ENCODE results near the gene IDH3A.

Gene IDH3A

DNA sequence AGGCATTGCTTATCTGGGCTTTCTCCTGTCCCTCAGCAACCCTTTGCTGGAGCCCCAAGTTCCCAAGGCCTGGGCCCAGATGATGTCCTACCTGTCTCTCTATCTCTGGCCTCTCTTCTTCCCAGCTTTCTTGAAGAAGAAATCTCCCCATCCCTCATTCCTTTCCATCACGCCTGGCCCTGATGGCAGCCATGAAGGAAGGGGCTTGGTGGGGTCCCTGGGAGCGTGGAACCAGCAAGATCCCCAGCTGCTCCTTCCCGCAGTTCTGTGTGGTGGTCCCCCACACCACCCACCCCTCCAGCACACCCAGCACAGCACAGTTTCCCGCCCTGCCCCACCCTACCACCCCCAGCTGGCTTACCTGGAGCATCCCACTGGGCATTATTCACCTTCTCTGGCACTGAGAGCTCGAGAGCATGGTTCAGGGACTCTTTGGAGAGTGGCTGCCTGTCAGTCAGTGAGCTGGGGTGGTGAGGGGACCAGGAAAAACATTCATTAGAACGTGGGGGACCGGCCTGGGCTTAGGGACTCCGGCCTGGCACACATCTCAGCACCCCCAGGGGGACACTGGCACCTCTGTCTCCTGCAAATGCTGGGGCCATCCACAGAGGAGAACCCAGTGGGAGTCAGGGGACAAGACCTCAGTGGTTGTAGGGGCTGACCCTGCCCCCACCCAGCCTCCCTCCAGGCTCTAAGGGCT, 58.6 kb downstream of the IDH3A start:
- Mint-ChIP-seq H3K27me3 (ENCODE audit: low read depth) (peaks cover 11% of the 10 kb centered on the region), H3K4me3 (no peak overlapping the region), H3K36me3 (ENCODE audit: low read depth) (no peaks in the 10 kb centered on the region), H3K4me1 (peaks cover 47% of the 10 kb centered on the region), H3K27ac (peak overlapping the region in 1 of 3 experiments; percentile 57), H3K9me3 (no peaks in the 10 kb centered on the region)
- TF ChIP-seq, protein P1, sequence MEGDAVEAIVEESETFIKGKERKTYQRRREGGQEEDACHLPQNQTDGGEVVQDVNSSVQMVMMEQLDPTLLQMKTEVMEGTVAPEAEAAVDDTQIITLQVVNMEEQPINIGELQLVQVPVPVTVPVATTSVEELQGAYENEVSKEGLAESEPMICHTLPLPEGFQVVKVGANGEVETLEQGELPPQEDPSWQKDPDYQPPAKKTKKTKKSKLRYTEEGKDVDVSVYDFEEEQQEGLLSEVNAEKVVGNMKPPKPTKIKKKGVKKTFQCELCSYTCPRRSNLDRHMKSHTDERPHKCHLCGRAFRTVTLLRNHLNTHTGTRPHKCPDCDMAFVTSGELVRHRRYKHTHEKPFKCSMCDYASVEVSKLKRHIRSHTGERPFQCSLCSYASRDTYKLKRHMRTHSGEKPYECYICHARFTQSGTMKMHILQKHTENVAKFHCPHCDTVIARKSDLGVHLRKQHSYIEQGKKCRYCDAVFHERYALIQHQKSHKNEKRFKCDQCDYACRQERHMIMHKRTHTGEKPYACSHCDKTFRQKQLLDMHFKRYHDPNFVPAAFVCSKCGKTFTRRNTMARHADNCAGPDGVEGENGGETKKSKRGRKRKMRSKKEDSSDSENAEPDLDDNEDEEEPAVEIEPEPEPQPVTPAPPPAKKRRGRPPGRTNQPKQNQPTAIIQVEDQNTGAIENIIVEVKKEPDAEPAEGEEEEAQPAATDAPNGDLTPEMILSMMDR (IDR thresholded peaks at IDR 0.05; ENCODE audit: unreplicated experiment in 3 of 3): no peak

GRCh38 chr15:78208341-78208844, 59.2 kb downstream of the IDH3A start:
- no peak overlapping the region for H3K27ac Mint-ChIP-seq
- H3K4me1 Mint-ChIP-seq: peaks cover 44% of the 10 kb centered on the region
- H3K27me3 Mint-ChIP-seq (ENCODE audit: low read depth): peaks cover 13% of the 10 kb centered on the region
- no peaks in the 10 kb centered on the region for H3K36me3 Mint-ChIP-seq (ENCODE audit: low read depth)
- no peak overlapping the region for H3K4me3 Mint-ChIP-seq
- H3K9me3 Mint-ChIP-seq: no peaks in the 10 kb centered on the region
- TF ChIP-seq, protein P1 (IDR thresholded peaks at IDR 0.05; ENCODE audit: unreplicated experiment in 3 of 3): no peak

GRCh38 chr15:78208887-78209645, 59.9 kb downstream of the IDH3A start:
- Mint-ChIP-seq H3K4me1 (peaks cover 37% of the 10 kb centered on the region), H3K27me3 (ENCODE audit: low read depth) (peaks cover 17% of the 10 kb centered on the region), H3K36me3 (ENCODE audit: low read depth) (no peaks in the 10 kb centered on the region), H3K4me3 (no peak overlapping the region), H3K9me3 (no peaks in the 10 kb centered on the region), H3K27ac (no peak overlapping the region)
- TF ChIP-seq, protein P1 (IDR thresholded peaks at IDR 0.05; ENCODE audit: unreplicated experiment in 3 of 3): no peak

DNA sequence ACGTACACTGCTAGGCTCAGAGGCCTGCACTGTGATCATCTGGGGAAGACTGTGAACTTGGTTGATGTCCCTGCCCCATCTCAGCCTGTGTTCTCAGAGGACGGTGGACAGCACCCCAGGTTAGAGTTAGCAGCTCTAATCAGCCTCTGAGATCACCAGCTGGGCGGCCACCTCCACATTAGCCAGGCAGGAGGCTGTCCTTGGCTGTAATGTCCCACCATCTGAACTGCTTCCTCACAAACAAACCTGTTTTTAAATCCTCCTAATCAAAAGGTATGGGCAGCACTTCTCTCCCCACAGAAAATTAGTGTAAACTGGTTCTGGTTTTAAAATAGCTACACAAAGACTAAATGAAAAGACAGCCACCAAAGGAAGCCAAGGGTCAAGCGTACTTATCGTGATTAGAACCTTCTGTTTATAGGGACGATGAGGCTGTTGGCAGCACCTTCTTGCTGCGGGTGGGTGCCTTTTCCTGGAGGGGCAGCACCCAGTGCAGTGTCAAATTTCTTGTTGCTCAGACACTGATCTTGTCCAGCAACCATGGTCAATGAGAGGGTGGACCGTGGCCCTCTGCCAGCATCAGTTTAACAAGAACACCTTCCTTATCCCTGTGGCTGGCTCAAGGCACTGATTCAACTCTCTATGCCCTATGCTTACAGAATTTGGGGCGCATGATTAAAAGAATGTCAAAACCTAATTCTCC, 60.6 kb downstream of the IDH3A start:
- Mint-ChIP-seq H3K36me3 (ENCODE audit: low read depth) (no peaks in the 10 kb centered on the region), H3K4me3 (no peak overlapping the region), H3K9me3 (no peaks in the 10 kb centered on the region), H3K27ac (no peak overlapping the region), H3K27me3 (ENCODE audit: low read depth) (peaks cover 19% of the 10 kb centered on the region), H3K4me1 (peaks cover 33% of the 10 kb centered on the region)
- TF ChIP-seq, protein P1 (IDR thresholded peaks at IDR 0.05; ENCODE audit: unreplicated experiment in 3 of 3): no peak

DNA sequence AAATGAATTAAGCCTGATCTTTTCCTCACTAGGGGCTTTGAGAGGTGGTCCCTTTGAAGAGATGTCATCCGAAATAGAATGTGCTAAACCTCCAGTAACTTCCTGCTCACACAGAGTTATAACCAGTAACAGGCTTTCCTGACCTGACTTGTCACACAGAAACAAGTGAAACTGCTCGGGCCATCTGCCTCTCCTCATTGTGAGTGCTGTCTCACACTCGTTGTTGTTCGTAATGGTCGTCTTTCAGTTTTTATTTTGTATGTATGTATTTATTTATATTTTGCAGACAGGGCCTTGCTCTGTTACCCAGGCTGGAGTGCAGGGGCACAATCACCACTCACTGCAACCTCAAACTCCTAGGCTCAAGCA, 61.2 kb downstream of the IDH3A start:
- Mint-ChIP-seq H3K27ac (no peak overlapping the region), H3K36me3 (ENCODE audit: low read depth) (no peaks in the 10 kb centered on the region), H3K4me3 (no peak overlapping the region), H3K9me3 (no peaks in the 10 kb centered on the region), H3K27me3 (ENCODE audit: low read depth) (peaks cover 24% of the 10 kb centered on the region), H3K4me1 (peaks cover 27% of the 10 kb centered on the region)
- TF ChIP-seq, protein P1 (IDR thresholded peaks at IDR 0.05; ENCODE audit: unreplicated experiment in 3 of 3): no peak
